Uterus (tissue), 4 donors: Measurements from ENCODE around the gene GPX1. TPM values are rescaled to one million over a fixed set of nuclear protein-coding genes. Genes with fewer than 3 reads are reported as not detected.
"Not testable (repeated sequence)": the region's sequence is repeated elsewhere in the genome, so short reads cannot be mapped to it uniquely, and the experiment has no call there.

Experiments used
- DNase-seq, 2 donors: peaks; one replicate each; pipeline ENCODE4 v3.0.0-alpha.2; 2019 to 2020
- H3K27ac ChIP-seq, 2 donors: fragments of 200-600 bp; sonication (generic); 1 replicate in 1 of 2; 2 replicates in 1 of 2; pipeline ENCODE4 v1.5.1; 2016 to 2018
- H3K27me3 ChIP-seq, 2 donors: fragments of 200-600 bp; sonication (generic); one replicate each; pipeline ENCODE4 v1.5.1; 2018 to 2019; ENCODE audit warnings: control low read depth in 1 of 2
- H3K36me3 ChIP-seq, 2 donors: fragments of 200-600 bp; sonication (generic); one replicate each; pipeline ENCODE4 v1.5.1; 2019; ENCODE audit warnings: control low read depth in 1 of 2
- H3K4me1 ChIP-seq, 2 donors: fragments of 200-600 bp; sonication (generic); one replicate each; pipeline ENCODE4 v1.5.1; 2018 to 2019; ENCODE audit warnings: control low read depth in 1 of 2
- H3K4me3 ChIP-seq, 2 donors: fragments of 200-600 bp; sonication (generic); 1 replicate in 1 of 2; 2 replicates in 1 of 2; pipeline ENCODE4 v1.5.1; 2018 to 2019; ENCODE audit warnings: mild to moderate bottlenecking in 1 of 2
- H3K9me3 ChIP-seq, 2 donors: fragments of 200-600 bp; sonication (generic); one replicate each; pipeline ENCODE4 v1.5.1; 2019; ENCODE audit warnings: control low read depth in 1 of 2
- CTCF ChIP-seq, 4 experiments: fragments of 200-600 bp in 2 of 4; fragments of 450-650 bp in 2 of 4; sonication (generic) in 2 of 4; IDR thresholded peaks; one replicate each; pipeline ENCODE4 v1.5.1; 2016 to 2019; ENCODE audit warnings: antibody characterized with exemption in 4 of 4, mild to moderate bottlenecking in 2 of 4, moderate library complexity in 1 of 4
- POLR2A ChIP-seq, 2 donors: fragments of 450-650 bp; IDR thresholded peaks; one replicate each; pipeline ENCODE4 v1.6.1; 2016; ENCODE audit warnings: antibody characterized with exemption in 2 of 2, mild to moderate bottlenecking in 1 of 2, moderate library complexity in 1 of 2
- intact Hi-C: fragments of 100-400 bp; cut with DNase I; formaldehyde crosslinking; loops from one replicate; pipeline ENCODE4 v1.15.1; 2023; ENCODE audit warnings: low total_unique reads
- total RNA-seq, 4 donors: library from RNA; depleted of rRNA in 3 of 4; stranded (reverse); fragments of >200 nt in 3 of 4; gene quantifications; one replicate each; pipeline versions ENCODE4 v1.1.0 to v1.2.4, GENCODE V29; 2014 to 2023
- donor health status: DM: yes; HTN: yes; CAD: no.

The GPX1 gene
- total RNA-seq, 4 donors from 2014 or later = 40.2 to 450 (median 81.2) TPM

- Histone ChIP-seq H3K4me3 (no peak overlapping the region), H3K4me1 (peaks cover 0 to 7% of the 10 kb centered on the region in 2 donors), H3K27me3 (no peaks in the 10 kb centered on the region), H3K36me3 (no peaks in the 10 kb centered on the region), H3K9me3 (no peaks in the 10 kb centered on the region), H3K27ac (no peak overlapping the region)
- TF ChIP-seq POLR2A (IDR thresholded peaks at IDR 0.05) (no peak), CTCF (IDR thresholded peaks at IDR 0.05) (no peak)
- DNase-seq = no peak
- intact Hi-C loops = no loop called here
Observed at GRCh38 chr3:49399461-49399860, 41.3 kb upstream of the GPX1 start.

- peak overlapping the region in 1 of 2 donors; percentile 18 for H3K27ac ChIP-seq
- no peak for TF ChIP-seq CTCF (IDR thresholded peaks at IDR 0.05)
- TF ChIP-seq POLR2A (IDR thresholded peaks at IDR 0.05) = peak in 1 of 2 donors; percentile 13
- H3K36me3 ChIP-seq = no peaks in the 10 kb centered on the region
- no peaks in the 10 kb centered on the region for H3K9me3 ChIP-seq
- intact Hi-C loops = no loop called here
- H3K27me3 ChIP-seq = no peaks in the 10 kb centered on the region
- DNase-seq = no peak
- peaks cover 0 to 7% of the 10 kb centered on the region in 2 donors for H3K4me1 ChIP-seq
- H3K4me3 ChIP-seq = no peak overlapping the region
Observed at GRCh38 chr3:49397470-49397869, 39.3 kb upstream of the GPX1 start.

GRCh38 chr3:49391310-49391709, 33.2 kb upstream of the GPX1 start:
- H3K4me3 ChIP-seq, H3K27ac ChIP-seq, H3K36me3 ChIP-seq, intact Hi-C loops, DNase-seq, H3K27me3 ChIP-seq, H3K4me1 ChIP-seq, H3K9me3 ChIP-seq: not testable (repeated sequence)

GRCh38 chr3:49389297-49389696, 31.1 kb upstream of the GPX1 start:
- Histone ChIP-seq H3K4me3 (no peak overlapping the region), H3K4me1 (no peaks in the 10 kb centered on the region), H3K36me3 (no peaks in the 10 kb centered on the region), H3K27ac (no peak overlapping the region), H3K27me3 (no peaks in the 10 kb centered on the region), H3K9me3 (no peaks in the 10 kb centered on the region)
- TF ChIP-seq CTCF (IDR thresholded peaks at IDR 0.05) = no peak
- TF ChIP-seq POLR2A (IDR thresholded peaks at IDR 0.05) = no peak
- intact Hi-C loops = no loop called here
- no peak for DNase-seq

GRCh38 chr3:49388289-49388820, 30.2 kb upstream of the GPX1 start:
- intact Hi-C loops = no loop called here

More at GRCh38 chr3:49388289-49388820, 30.2 kb upstream of the GPX1 start:
- TF ChIP-seq CTCF (IDR thresholded peaks at IDR 0.05) = no peak
- no peak for TF ChIP-seq POLR2A (IDR thresholded peaks at IDR 0.05)
- Histone ChIP-seq H3K4me3 (no peak overlapping the region), H3K9me3 (no peaks in the 10 kb centered on the region), H3K36me3 (no peaks in the 10 kb centered on the region), H3K4me1 (no peaks in the 10 kb centered on the region), H3K27me3 (no peaks in the 10 kb centered on the region), H3K27ac (no peak overlapping the region)
- no peak for DNase-seq
